IMR-90 (cell line): ENCODE measurements around the gene LIPG. TPM values are rescaled to one million over a fixed set of nuclear protein-coding genes. Genes with fewer than 3 reads are reported as not detected.

ENCODE experiments used
- ATAC-seq: fragments of 200-7000 bp; cut with Tn5 transposase; 2 replicates; pipeline ENCODE4 v1.9.1; 2020; ENCODE audit warnings: low read depth, mild to moderate bottlenecking, moderate library complexity
- BruUV-seq: library from RNA; stranded (reverse); fragments of 400-500 nt; replicated peaks from 2 replicates; lab custom pipeline; 2021; lab: Mats Ljungman, UMichigan
- CTCF ChIA-PET: fragments of 300-600 bp; formaldehyde crosslinking; extraction: SDS; loops from one replicate; lab custom pipeline; 2021; ENCODE audit warnings: antibody characterized with exemption; lab: Yijun Ruan, JAX
- POLR2A ChIA-PET: fragments of 300-600 bp; sonication (Branson Sonifier 250); formaldehyde crosslinking; loops from one replicate; lab custom pipeline; 2022; ENCODE audit warnings: antibody characterized with exemption; ENCODE audit not compliant: unreplicated experiment; lab: Charles Lee
- DNase-seq: peaks from one replicate; pipeline ENCODE4 v3.0.0; 2013
- H2AFZ ChIP-seq: replicated peaks from 2 replicates; pipeline ENCODE3; 2013; ENCODE audit warnings: low read length, mild to moderate bottlenecking; ENCODE audit not compliant: poor library complexity
- H2AK5ac ChIP-seq: 2 replicates; pipeline ENCODE4 v1.6.1; 2013; ENCODE audit warnings: low read depth, low read length, inconsistent platforms
- H2AK9ac ChIP-seq: replicated peaks from 2 replicates; pipeline ENCODE3; 2013; ENCODE audit warnings: mild to moderate bottlenecking, low read depth, low read length, moderate library complexity; ENCODE audit not compliant: poor library complexity
- H2BK120ac ChIP-seq: 2 replicates; pipeline ENCODE4 v1.6.1; 2013; ENCODE audit warnings: low read depth, low read length, inconsistent platforms
- H2BK15ac ChIP-seq: 3 replicates; pipeline ENCODE4 v1.6.1; 2013; ENCODE audit warnings: low read depth, low read length, inconsistent platforms
- H2BK20ac ChIP-seq: 2 replicates; pipeline ENCODE4 v1.6.1; 2013; ENCODE audit warnings: low read depth, mild to moderate bottlenecking, inconsistent platforms, low read length, moderate library complexity
- H2BK5ac ChIP-seq: 2 replicates; pipeline ENCODE4 v1.6.1; 2013; ENCODE audit warnings: mild to moderate bottlenecking, low read depth, low read length, inconsistent platforms; ENCODE audit not compliant: poor library complexity, severe bottlenecking
- H3K14ac ChIP-seq: replicated peaks from 2 replicates; pipeline ENCODE4 v1.6.1; 2013; ENCODE audit warnings: low read depth, low read length, inconsistent platforms
- H3K18ac ChIP-seq: 2 replicates; pipeline ENCODE4 v1.6.1; 2013; ENCODE audit warnings: low read depth, low read length, control low read depth
- H3K23ac ChIP-seq: 2 replicates; pipeline ENCODE4 v1.6.1; 2013; ENCODE audit warnings: low read depth, low read length, inconsistent platforms
- H3K27ac ChIP-seq: 2 replicates; pipeline ENCODE4 v1.5.1; 2013; ENCODE audit warnings: mild to moderate bottlenecking, control low read depth, low read length; ENCODE audit not compliant: insufficient read depth
- H3K27me3 ChIP-seq: 2 replicates; pipeline ENCODE4 v1.6.1; 2013; ENCODE audit warnings: low read length; ENCODE audit not compliant: control insufficient read depth, insufficient read depth
- H3K36me3 ChIP-seq: 2 replicates; pipeline ENCODE4 v1.6.1; 2013; ENCODE audit warnings: low read length, mixed read lengths; ENCODE audit not compliant: control insufficient read depth, insufficient read depth
- H3K4ac ChIP-seq: 2 replicates; pipeline ENCODE4 v1.6.1; 2013; ENCODE audit warnings: low read depth, low read length, inconsistent platforms
- H3K4me1 ChIP-seq: 2 replicates; pipeline ENCODE4 v1.6.1; 2013; ENCODE audit warnings: low read length, mixed read lengths; ENCODE audit not compliant: control insufficient read depth, insufficient read depth
- H3K4me2 ChIP-seq: 2 replicates; pipeline ENCODE4 v1.6.1; 2013; ENCODE audit warnings: low read depth, mild to moderate bottlenecking, control low read depth, low read length, moderate library complexity
- H3K4me3 ChIP-seq: 2 replicates; pipeline ENCODE4 v1.5.1; 2013; ENCODE audit warnings: low read depth, mild to moderate bottlenecking, control low read depth, low read length, moderate library complexity; ENCODE audit not compliant: insufficient read depth
- H3K56ac ChIP-seq: 2 replicates; pipeline ENCODE4 v1.6.1; 2013; ENCODE audit warnings: low read length, inconsistent platforms; ENCODE audit not compliant: insufficient read depth; ENCODE audit errors: extremely low read depth
- H3K79me1 ChIP-seq, 2 experiments: 2 replicates each; pipeline ENCODE4 v1.6.1; 2013; ENCODE audit warnings: low read length in 2 of 2, inconsistent platforms in 1 of 2, low read depth in 1 of 2
- H3K9ac ChIP-seq: 2 replicates; pipeline ENCODE4 v1.6.1; 2013; ENCODE audit warnings: low read depth, low read length, control low read depth
- H3K9me1 ChIP-seq: 2 replicates; pipeline ENCODE4 v1.6.1; 2013; ENCODE audit warnings: low read length, inconsistent platforms; ENCODE audit not compliant: insufficient read depth
- H3K9me3 ChIP-seq: 2 replicates; pipeline ENCODE4 v1.6.1; 2013; ENCODE audit warnings: low read length; ENCODE audit not compliant: control insufficient read depth, insufficient read depth
- H4K20me1 ChIP-seq: 2 replicates; pipeline ENCODE4 v1.6.1; 2013; ENCODE audit warnings: low read length, inconsistent platforms; ENCODE audit not compliant: insufficient read depth
- H4K5ac ChIP-seq: 2 replicates; pipeline ENCODE4 v1.6.1; 2013; ENCODE audit warnings: mild to moderate bottlenecking, low read depth, low read length, control low read depth
- H4K8ac ChIP-seq, 2 experiments: 2 replicates each; pipeline ENCODE4 v1.6.1; 2013; ENCODE audit warnings: low read depth in 2 of 2, low read length in 2 of 2, control low read depth in 1 of 2, inconsistent platforms in 1 of 2
- H4K91ac ChIP-seq: 2 replicates; pipeline ENCODE4 v1.6.1; 2013; ENCODE audit warnings: low read depth, low read length, inconsistent platforms; ENCODE audit not compliant: insufficient read depth
- BHLHE40 ChIP-seq: fragments of 150-350 bp; IDR thresholded peaks from 2 replicates; pipeline ENCODE4 v1.6.1; 2016; ENCODE audit warnings: mild to moderate bottlenecking, low read depth, low read length
- CEBPB ChIP-seq: IDR thresholded peaks from 2 replicates; pipeline ENCODE4 v1.6.1; 2012; ENCODE audit warnings: low read depth, low read length, improper control_type of control experiment
- CHD1 ChIP-seq: IDR thresholded peaks from 2 replicates; pipeline ENCODE4 v1.6.1; 2012; ENCODE audit warnings: low read depth, low read length, improper control_type of control experiment
- ELK1 ChIP-seq: fragments of 150-350 bp; IDR thresholded peaks from 2 replicates; pipeline ENCODE4 v1.6.1; 2016; ENCODE audit warnings: low read depth, mild to moderate bottlenecking, low read length, moderate library complexity, borderline replicate concordance
- FOS ChIP-seq: fragments of 150-350 bp; IDR thresholded peaks from 2 replicates; pipeline ENCODE4 v1.6.1; 2016; ENCODE audit warnings: low read depth, low read length
- MAZ ChIP-seq: IDR thresholded peaks from 2 replicates; pipeline ENCODE4 v1.6.1; 2012; ENCODE audit warnings: low read depth, mild to moderate bottlenecking, low read length, improper control_type of control experiment, moderate library complexity, borderline replicate concordance
- MXI1 ChIP-seq: IDR thresholded peaks from 2 replicates; pipeline ENCODE4 v1.6.1; 2012; ENCODE audit warnings: low read depth, mild to moderate bottlenecking, low read length, moderate library complexity, borderline replicate concordance
- NFE2L2 ChIP-seq: fragments of 150-350 bp; IDR thresholded peaks from 2 replicates; pipeline ENCODE4 v1.6.1; 2016; ENCODE audit warnings: low read depth, mild to moderate bottlenecking, low read length
- POLR2A ChIP-seq: IDR thresholded peaks from 2 replicates; pipeline ENCODE4 v1.6.1; 2012; ENCODE audit warnings: mild to moderate bottlenecking, low read depth, low read length
- RAD21 ChIP-seq: IDR thresholded peaks from 2 replicates; pipeline ENCODE4 v1.6.1; 2012; ENCODE audit warnings: low read length, improper control_type of control experiment
- RCOR1 ChIP-seq: IDR thresholded peaks from 2 replicates; pipeline ENCODE4 v1.6.1; 2012; ENCODE audit warnings: mild to moderate bottlenecking, low read length, improper control_type of control experiment; ENCODE audit not compliant: insufficient replicate concordance
- RFX5 ChIP-seq: IDR thresholded peaks from 2 replicates; pipeline ENCODE4 v1.8.0; 2012; ENCODE audit warnings: low read depth, mild to moderate bottlenecking, low read length, moderate library complexity
- SMC3 ChIP-seq: fragments of 150-350 bp; IDR thresholded peaks from 2 replicates; pipeline ENCODE4 v1.6.1; 2016; ENCODE audit warnings: low read depth, mild to moderate bottlenecking, antibody characterized with exemption, low read length, moderate library complexity
- USF2 ChIP-seq: fragments of 150-350 bp; IDR thresholded peaks from 2 replicates; pipeline ENCODE4 v1.6.1; 2017; ENCODE audit warnings: mild to moderate bottlenecking, antibody characterized with exemption, low read length, low read depth
- WGBS, 2 experiments: methylation state at CpG; one replicate each; pipeline versions ENCODE4 v1.1.5 to v1.1.7; 2013; ENCODE audit warnings: missing lambda C conversion rate in 2 of 2; ENCODE audit not compliant: insufficient read length in 1 of 2; ENCODE audit errors: extremely low coverage in 2 of 2; 5-methylcytosine and 5-hydroxymethylcytosine counted together
- dilution Hi-C: fragments of 300-500 bp; cut with HindIII; formaldehyde crosslinking; loops from one replicate; pipeline ENCODE4 v1.14.3; 2018; ENCODE audit warnings: low sequenced_read_pairs; ENCODE audit not compliant: unreplicated experiment
- in situ Hi-C: fragments of 300-500 bp; cut with MboI; formaldehyde crosslinking; loops from 3 replicates; pipeline ENCODE4 v1.14.3; 2019; ENCODE audit warnings: low sequenced_read_pairs, inconsistent platforms, mixed read lengths
- intact Hi-C: fragments of 100-400 bp; cut with micrococcal nuclease; formaldehyde crosslinking; loops from 2 replicates; pipeline ENCODE4 v1.10.0; 2022
- polyA plus RNA-seq, 3 experiments: library from polyadenylated mRNA; depleted of rRNA; stranded (reverse); fragments of >200 nt; gene quantifications; 2 replicates each; pipeline ENCODE4 v1.2.3, GENCODE V29; 2012; ENCODE audit warnings: low replicate concordance in 1 of 3
- total RNA-seq: library from RNA; depleted of rRNA; stranded (reverse); fragments of >200 nt; gene quantifications from 2 replicates; pipeline ENCODE4 v1.2.3, GENCODE V29; 2012
- TF ChIP-seq, protein P1 (sequence below): conservative IDR thresholded peaks from 2 replicates; pipeline ENCODE4 v1.5.1; 2012; ENCODE audit warnings: mild to moderate bottlenecking, low read depth, low read length, improper control_type of control experiment

LIPG gene
- total and polyA plus RNA-seq, 2 of the 4 experiments (the other 2 are of a cell fraction), result under 0.01 to 0.14 TPM

- no peak for ATAC-seq
- dilution Hi-C loops, result no loop called here
- Histone ChIP-seq H4K91ac (no peak overlapping the region), H3K14ac (no peak overlapping the region), H3K18ac (no peak overlapping the region), H3K4me1 (no peaks in the 10 kb centered on the region), H3K9me3 (no peaks in the 10 kb centered on the region), H3K56ac (no peak overlapping the region), H3K79me1 (no peaks in the 10 kb centered on the region), H3K27ac (no peak overlapping the region), H3K4ac (no peak overlapping the region), H2AK5ac (no peak overlapping the region), H3K4me2 (no peak overlapping the region), H2BK5ac (no peak overlapping the region), H3K27me3 (peaks cover 8% of the 10 kb centered on the region), H3K23ac (no peak overlapping the region), H3K4me3 (no peak overlapping the region), H3K9me1 (no peaks in the 10 kb centered on the region), H4K20me1 (no peaks in the 10 kb centered on the region), H2BK20ac (no peak overlapping the region), H2AFZ (no peak overlapping the region), H2BK15ac (no peak overlapping the region), H4K8ac (no peak overlapping the region), H2BK120ac (no peak overlapping the region), H2AK9ac (no peak overlapping the region), H3K9ac (no peak overlapping the region), H4K5ac (no peak overlapping the region), H3K36me3 (no peaks in the 10 kb centered on the region)
- intact Hi-C loops, result no loop called here
- TF ChIP-seq ELK1, result no peak
- TF ChIP-seq NFE2L2, result no peak
- TF ChIP-seq MAZ, result no peak
- TF ChIP-seq, protein P1, sequence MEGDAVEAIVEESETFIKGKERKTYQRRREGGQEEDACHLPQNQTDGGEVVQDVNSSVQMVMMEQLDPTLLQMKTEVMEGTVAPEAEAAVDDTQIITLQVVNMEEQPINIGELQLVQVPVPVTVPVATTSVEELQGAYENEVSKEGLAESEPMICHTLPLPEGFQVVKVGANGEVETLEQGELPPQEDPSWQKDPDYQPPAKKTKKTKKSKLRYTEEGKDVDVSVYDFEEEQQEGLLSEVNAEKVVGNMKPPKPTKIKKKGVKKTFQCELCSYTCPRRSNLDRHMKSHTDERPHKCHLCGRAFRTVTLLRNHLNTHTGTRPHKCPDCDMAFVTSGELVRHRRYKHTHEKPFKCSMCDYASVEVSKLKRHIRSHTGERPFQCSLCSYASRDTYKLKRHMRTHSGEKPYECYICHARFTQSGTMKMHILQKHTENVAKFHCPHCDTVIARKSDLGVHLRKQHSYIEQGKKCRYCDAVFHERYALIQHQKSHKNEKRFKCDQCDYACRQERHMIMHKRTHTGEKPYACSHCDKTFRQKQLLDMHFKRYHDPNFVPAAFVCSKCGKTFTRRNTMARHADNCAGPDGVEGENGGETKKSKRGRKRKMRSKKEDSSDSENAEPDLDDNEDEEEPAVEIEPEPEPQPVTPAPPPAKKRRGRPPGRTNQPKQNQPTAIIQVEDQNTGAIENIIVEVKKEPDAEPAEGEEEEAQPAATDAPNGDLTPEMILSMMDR, result no peak
- no peak for TF ChIP-seq MXI1
- no peak for TF ChIP-seq SMC3
- TF ChIP-seq CEBPB, result no peak
- TF ChIP-seq FOS, result no peak
- no peak for TF ChIP-seq RAD21
- TF ChIP-seq RFX5, result no peak
- TF ChIP-seq POLR2A, result no peak
- TF ChIP-seq RCOR1, result no peak
- no peak for TF ChIP-seq BHLHE40
- no peak for TF ChIP-seq USF2
- TF ChIP-seq CHD1, result no peak
- in situ Hi-C loops, result no loop called here
- WGBS, 2 experiments, result no CpG with 5 or more reads among the region's 5 CpGs
- no TSS peak for BruUV-seq
- CTCF ChIA-PET, result no interaction called here
- POLR2A ChIA-PET, result no interaction called here
- DNase-seq, result no peak
Observed at GRCh38 chr18:49544362-49544761, 17.5 kb upstream of the LIPG start.
